NCI-H2171 (cell line): ENCODE measurements around the gene ASTL.

Source experiments
- DNase-seq: peaks from one replicate; lab custom pipeline; 2025; lab: John Stamatoyannopoulos, UW

The ASTL gene

DNA sequence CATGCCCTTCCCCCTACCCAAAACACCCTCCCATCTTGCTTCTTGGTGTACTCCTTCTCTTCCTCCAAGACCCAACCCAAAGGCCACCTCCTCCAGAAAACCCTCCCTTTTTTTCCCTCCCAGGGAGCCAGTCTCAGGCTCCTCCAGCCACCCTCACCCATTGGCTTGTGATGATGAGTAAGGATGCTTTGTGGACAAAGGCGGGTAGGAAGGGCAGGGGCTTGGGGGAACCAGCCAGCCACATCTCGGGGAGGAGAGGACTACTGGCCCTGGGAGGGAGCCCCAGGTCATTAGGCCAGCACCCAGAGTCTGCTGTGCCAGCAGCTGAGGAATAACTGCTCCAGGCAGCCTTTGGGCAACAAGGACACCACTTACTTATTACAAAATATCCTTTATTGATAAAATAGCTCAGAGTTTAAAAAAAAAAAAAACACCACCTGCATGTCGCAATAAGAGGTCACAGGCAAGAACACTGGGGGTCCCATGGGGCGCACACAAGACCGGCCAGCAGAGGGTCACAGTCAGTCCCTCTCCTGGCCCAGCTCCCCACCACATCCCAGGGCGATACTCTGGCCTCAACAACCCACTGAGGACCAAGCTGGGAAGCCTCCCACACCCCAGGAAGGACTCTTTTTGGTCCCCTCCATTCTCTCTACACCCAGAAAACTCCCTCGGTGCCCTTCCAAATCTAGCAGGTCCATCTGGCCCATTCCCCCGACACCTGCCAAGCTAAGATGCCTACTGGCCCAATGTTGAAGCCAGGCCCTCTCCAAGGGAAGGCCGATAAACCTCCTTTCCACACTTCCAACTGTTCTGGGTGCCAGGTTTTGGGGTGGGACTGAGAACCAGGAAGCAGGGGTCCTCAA lies 25.6 kb downstream of the ASTL start:
- no peak for DNase-seq

DNA sequence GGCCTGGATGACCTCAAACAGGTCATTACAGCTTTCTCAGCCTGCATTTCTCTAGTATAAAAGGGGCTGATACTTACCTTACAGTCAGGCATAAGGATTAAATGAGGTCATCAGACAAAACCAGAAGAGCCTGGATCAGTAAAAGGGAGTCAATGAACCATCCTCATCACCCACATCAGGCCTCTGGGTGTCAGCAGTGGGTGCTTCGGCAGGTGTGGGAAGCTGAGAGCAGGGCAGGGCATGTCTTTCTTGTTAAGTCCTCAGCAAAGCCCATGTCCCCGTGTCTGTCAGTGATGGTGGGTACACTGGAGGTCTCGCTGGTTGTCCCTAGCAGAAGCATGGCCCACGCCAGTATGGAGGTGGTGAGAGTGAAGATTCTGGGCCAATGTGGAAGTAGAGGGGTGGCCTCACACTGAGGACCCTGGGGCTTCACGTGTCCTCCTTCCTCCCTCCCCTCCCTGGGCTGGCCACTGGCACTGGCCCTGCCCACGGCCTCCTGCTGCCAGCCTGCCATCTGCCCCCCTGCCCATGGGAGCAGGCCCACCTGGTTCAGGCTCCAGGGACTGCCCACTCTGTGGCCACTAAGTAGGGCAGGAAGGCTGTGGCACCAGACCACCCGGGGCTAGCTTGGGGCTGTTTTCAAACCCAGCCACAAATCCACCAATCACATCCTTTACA lies 26.3 kb downstream of the ASTL start:
- no peak for DNase-seq

DNA sequence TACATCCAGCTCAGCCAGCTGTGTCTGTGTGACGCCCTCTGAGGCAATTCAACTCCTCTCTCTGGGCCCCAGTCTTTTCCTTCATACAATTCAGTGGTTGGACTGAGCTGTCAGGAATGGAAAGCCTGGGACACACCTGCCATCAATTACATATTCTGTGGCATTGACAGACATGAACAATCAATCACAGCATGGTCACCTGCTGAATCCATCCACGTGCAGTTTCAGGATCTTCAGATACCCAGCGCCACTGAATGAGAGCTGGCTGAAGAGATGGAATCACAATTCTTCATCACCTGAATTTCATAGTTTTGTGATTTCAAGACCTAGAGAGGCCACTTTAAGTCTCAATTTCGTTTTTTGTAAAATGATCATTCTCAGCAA lies 27.1 kb downstream of the ASTL start:
- DNase-seq, result no peak

DNA sequence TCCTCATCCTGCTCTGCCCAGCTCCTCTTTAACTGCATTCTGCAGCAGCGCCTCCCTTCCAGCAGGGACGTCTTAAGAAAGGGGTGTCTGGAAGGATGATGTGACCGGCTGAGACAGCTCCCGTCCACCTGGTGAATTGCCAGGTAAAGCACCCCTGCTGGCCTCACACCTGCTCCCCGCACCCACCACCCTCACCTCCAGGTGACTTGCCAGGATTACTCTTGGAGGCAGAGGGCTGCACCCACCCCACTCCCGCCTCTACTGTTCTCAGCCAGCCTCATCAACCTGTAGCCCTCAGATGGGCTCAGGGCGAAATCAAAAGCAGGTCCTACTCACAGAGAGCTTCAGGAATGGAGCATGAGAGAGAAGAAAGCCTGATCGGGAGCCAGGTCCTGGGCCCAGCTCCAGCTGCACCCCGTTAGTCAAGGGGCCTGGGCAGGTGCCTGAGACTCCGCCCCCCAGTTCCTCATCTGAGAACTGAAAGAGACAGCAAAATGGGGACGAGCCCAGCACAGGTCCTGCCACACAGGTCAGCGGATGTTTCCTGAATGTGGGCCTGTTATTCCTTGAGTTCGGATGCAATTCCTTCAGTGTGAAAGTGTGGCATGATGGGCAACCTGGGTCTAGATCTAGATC lies 27.6 kb downstream of the ASTL start:
- DNase-seq, result no peak

DNA sequence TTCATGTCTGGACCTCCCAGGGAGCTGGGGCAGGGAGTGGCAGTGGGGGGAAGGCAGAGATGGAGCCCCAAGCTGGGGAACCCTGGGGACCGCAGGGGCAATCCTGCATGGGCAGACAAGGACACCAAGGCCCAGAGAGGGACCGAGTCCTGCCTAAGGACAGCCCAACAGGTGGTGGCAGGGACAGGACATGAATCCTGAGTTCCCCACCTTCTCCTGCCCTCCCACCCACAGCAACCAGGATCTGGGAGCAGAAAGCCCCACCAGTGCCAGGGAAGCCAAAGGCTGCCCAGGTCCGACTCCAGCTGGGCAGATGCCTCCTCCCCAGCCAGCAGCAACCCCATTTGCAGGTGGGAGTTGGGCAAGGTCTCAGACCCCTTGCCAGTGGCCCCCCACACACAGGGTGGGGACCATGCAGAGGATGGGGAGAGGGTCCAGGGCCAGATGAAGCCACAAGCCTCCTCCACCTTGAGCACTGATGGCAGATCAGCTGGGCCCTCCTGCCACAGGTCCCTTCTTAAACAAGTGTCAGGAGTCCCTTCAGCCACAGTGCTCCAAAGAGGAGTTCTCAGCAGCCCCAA lies 28.3 kb downstream of the ASTL start:
- no peak for DNase-seq

DNA sequence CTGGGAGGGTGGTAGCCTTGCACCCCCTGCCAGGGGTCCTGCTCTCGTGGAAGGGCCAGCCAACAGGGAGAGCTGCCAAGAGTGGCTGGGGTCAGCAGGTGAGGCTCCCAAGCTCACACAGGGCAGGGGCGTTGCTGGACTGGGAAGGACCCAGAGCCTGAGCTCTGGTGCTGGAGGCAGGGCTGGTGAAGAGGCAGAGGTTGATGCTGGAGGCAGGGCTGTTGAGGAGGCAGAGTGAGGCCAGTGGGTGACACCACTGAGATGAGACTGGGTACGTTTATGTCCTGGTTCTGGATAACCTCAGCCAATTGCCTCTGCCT lies 29.0 kb downstream of the ASTL start:
- DNase-seq, result no peak

DNA sequence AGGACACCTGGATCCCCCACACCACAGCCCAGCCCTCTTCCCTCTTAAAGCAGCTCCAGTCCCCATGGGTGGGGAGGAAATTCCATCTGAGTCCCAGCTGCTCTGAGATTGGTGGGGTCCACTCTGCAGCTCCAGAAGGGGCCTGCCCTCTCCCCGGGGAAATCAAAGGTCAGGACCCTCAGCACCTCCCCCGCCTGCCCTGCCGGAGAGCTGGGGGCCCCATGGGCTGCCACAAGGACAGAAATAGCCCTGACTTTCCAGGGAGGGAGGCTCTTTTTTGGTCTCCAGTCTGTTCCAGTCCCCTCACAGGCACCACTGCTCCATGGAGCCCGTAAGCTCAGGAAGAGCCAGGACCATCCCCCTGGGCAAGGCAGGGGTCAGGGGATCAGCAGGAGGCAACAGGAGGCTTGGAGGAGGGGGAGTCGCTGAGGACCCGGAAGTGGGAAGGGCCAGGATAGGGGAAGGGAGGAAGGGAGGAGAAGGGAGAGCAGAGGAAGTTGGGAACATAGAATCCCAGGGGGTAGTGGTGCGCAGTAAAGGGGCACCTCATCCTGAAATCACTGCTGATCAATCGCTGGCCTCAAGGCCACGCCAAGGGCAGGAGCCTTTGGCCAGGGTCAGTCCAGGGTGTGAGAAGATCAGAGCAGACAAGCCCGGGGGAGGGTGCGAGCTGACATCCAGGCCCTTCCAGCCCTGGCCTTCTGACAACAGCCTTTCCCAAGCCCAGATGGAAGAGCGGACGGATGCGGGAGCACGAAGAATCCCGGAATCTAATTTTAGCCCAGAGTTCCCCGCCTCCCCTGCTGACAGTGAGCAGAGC lies 29.6 kb downstream of the ASTL start:
- DNase-seq, result no peak

DNA sequence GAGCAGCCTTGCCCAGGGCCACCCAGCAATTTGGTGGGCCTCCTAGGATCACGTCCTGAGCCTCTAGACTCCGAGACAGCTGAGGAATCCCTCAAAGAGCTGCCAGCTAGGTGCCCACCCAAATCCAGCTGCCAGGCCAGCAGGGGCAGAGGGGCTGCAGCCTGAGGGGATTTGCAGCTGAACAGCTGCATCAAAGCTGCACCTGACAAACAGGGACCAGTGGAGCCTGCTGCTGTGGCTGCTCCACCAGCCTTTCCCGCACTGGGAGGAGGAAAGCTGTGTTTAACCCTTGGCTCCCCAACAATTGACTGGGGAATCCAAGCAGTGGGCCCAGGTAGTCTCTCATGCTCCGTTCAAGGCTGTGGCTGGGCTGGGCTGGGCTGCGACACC lies 30.2 kb downstream of the ASTL start:
- DNase-seq, result no peak

DNA sequence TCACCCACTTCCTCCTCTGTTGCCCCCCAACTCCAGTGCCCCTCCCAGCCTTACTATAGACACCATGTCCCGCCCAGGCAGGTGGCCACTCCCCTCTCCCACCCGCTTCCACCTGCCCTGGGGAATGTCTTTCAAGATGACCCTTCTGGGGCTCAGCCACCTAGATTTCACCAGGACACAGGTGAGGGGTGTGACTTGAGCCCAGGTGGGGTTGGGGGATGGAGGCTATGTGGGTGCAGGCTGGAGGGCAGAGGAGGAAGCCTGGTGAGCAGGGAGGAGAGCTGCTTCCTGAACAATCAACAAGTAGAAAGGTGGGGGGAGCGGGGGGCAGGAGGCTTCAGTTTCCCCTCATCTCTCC lies 30.6 kb downstream of the ASTL start:
- no peak for DNase-seq

DNA sequence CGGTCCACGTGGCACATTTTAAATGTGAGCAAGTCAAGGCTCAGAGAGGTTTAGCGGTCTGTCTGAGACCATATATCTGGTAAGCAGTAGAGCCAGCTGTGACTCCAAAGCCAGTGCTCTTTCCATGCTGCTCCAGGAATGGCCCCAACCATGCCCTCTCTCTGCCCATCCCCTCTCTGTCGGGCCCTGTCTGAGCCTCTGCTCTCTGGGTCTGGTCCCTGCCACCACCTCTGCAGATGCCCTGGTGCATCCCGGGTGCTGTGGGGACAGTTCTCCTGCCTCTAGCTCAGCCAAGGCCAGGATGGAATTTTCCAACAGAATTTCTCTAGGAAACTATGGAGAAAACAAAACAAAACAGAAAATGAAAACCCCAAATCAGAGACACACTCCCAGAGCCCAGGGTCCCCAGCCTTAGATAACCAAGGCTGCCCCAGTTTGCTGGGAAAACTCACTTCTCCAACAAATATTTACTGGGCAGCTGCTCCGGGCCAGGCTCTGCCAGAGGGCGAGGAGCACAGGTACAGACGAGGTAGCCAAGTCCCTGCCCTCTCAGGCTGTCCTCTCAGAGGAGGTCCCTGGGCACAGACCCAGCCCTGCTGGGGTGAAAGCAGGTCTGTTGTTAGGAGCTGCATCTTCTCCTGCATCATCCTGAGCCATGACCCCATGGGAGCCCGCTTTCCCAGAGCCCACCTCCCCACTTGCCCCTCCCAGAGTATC lies 31.2 kb downstream of the ASTL start:
- no peak for DNase-seq

DNA sequence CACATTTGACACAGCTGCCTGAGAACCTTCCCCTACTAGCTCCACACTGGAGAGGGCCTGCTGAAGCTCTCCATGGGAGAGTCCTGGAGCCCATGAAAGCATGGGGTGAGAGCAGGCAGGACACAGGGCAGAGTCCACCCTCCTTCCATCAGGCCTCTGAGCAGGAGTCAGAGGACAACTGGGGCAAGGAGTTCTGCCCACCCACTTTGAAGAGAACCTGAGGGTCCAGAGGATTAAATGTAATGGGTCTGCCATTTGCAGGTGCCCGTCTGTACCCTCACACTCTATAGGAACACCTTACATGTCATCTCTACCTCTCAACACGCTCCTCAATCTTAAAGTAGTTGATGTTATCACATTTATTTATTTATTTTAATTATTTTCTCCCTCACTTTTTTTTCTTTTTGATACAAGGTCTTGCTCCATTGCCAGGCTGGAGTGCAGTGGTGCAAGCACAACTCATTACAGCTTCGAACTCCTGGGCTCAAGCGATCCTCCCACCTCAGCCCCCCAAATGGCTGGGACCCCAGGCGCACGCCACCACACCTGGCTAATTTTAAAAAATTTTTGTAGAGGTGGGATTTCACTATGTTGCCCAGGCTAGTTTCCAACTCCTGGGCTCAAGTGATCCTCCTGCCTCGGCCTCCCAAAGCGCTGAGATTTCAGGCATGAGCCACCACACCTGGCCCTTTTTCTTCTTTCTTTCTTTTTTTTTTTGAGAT lies 32.1 kb downstream of the ASTL start:
- no peak for DNase-seq

DNA sequence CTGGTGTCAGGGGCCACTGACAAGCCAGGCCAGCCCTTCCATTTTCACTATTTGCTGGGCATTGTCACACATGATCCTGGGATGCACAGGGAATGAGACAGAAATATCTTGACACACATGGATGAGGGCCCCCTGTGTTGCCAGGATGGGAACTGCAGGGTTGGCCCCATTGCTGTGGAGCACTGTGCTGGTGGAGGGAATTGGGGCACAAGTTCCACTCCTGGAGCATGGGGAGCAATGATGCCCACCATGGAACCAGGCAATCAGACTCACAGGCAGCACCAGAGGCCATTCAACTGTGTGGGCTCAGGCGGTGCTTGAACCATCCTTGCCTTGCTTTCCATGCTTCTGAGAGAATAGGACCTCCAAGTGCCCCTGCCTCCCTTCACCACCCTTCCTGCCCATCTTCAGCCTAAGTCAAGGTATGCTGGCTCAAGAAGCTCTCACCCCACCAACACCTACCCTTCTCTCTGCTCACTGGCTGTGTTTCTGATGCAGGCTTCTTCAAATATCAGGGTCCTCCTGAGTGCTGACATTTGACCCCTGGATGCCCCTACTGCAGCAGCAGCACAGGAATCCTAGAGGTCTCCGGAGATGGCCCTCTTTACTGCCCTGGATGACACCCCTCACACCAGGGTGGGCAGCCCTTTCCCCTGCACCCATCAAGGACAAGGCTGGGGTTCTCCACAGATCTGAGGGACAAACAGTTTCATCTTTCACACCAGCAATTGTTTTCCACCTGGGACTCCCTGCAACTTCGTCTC lies 33.0 kb downstream of the ASTL start:
- DNase-seq, result no peak

DNA sequence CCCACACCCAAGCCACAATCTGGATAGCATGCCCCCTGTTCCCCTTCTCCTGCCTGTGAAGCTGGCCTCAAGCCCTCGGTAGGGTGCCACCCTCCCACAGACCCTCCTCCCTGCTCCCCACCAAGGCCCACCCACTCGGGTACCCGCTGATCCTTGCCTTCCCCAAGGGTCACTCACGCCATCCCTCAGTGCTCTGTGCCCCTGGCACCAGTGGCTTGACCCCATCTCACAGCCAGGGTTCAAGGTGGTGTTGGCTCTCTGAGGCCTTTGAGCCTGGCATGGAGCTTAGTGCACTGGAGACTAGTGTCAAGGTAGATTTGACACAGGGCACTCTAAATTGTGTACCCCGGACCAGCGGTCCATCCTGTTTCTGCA lies 33.8 kb downstream of the ASTL start:
- DNase-seq, result no peak

DNA sequence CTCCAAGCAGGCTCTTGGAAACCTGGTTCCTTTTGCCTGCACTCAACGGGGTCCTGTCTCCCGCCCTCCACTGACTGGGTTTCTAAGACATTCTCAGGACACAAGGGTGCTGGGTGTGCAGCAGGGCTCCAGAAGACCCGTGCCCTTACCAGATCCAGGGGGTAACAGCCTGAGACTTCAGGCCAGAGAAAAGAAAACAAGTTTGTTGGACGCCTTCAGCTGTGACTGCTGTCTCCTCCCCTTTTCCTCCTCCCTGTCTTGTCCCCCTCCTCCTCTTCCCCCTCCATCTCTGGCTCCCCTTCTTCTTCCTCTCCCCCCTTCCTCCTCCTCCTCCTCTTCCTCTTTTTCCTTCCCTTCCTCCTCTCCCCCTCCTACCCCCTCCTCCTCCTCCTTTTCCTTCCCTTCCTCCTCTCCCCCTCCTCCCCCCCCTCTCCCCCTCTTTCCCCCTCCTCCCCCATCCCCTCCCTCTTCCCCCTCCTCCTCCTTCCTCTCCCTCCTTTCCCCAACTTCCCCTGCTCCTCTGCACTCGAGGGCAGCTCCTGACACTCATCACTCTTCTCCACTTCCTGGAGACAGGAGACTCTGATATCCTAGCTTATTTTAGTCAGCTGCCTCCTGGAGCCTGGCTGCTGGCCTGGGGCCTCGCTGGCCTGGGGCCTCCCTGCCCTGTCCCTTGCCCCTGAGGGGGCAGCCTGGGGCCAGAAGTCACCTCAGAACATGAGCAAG lies 34.4 kb downstream of the ASTL start:
- no peak for DNase-seq

DNA sequence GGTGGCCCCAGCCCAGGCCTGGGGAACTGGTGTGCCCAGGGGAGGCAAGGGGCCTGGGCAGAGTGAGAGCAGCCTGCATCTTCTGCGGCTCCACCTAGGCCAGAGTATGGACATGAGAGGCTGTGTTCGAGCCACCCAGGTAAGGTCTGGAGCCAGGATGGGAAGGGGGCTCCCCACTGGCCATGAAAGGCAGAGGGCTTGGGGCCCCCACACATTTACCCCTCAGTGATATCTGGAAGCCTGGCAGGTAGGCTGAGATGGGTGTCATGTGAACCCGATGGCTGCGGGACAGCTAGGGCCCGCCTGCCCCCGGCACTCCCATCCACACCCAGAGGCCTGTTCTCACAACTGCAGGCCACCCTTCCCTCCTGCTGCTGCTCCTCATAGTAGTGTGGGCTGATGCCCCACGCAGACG lies 35.1 kb downstream of the ASTL start:
- DNase-seq, result no peak

DNA sequence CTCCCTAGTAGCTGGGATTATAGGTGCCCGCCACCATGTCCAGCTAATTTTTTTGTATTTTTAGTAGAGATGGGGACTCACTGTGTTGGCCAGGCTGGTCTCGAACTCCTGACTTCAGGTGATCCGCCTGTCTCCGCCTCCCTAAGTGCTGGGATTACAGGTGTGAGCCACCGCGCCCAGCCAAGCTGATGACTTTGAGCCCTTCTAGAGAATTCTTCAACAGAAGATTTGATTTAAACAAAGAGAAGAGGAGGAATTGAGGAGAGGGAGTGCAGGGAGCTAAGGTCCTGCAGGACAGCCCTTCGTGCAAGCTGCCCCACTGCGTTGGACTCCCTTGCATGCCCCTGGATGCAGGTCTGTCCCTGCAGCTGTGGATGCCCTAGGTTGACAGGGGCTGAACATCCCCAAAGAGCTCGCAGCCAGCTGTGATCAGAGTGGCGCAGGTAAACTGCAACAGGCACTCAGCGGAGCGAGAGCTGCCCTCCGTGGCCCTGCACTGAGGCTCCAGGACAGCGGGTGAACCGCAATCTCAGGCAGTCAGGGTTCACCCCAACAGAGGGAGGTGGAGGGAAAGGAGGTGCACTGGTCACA lies 35.6 kb downstream of the ASTL start:
- DNase-seq, result no peak

DNA sequence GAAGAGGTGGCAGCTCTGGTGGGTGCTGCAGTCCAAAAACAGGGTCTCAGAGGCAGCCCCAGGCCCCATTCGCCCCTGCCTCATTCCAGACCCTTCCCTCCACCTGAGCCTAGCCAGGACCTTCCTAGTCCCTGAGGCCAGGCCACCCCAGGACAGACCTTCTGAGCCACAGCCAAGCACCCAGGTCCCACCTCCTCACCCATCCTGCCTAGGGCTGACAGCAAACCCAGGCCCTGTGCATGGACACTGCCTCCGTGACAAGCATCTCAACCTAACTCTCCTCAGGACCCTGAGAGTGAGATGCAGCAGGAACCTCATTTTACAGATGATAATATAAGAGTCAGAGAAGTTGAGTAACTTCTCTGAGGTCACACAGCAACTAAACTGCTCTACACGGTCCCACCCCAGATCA lies 37.4 kb downstream of the ASTL start:
- DNase-seq, result no peak

DNA sequence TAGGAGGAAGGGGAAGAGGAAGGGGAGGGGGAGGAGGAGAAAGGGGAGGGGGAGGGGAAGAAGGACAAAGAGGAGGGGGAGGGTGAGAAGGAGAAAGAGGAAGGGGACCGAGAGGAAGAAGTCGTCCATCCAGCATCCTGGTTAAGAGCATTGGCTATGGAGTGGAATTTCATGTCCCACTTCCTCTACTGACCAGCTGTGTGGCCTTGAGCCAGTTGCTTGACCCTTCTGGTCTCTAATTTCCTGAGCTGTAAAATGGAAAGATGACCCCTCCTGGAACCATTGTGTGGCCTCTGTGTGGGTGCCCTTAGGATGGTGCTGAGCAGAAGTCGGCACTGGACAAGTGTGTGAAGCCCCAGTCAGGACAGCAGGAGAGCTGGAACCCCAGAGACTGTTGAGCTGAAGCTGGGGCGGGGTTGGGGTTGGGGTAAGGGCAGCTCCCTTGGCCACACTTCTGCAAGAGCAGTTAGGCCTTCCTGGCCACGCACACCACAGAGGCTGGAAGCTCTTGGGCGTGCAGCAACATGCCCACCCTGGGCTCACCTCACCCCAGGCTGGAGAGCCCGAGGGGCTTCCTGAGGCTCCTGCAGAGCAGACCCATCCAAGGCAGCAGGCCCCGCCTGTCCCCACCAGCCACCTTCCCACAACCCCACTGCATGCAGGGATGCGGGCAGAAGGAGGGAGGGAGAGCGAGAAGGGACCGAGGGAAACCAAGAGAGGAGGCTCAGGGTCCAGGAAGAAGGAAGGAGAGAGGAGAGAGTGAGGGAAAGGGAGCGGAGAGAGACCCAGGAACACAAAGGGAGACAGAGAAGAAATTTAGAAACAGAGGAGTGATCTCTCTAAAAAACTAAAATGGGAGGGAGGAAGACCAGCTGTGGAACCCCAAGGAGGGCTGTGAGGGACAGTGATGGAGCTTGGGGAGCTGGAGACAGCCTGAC lies 38.2 kb downstream of the ASTL start:
- no peak for DNase-seq
